Measurements from ENCODE around the gene QTRT2. TPM values are rescaled to one million over a fixed set of nuclear protein-coding genes. Genes with fewer than 3 reads are reported as not detected.
A peak's percentile ranks its signal among the peaks of the same experiment; 100 is the strongest.

QTRT2 gene
- polyA plus RNA-seq, 1 donor from 2014 or later = 25.4 TPM

- Mint-ChIP-seq H3K36me3 (peaks cover 2% of the 10 kb centered on the region), H3K4me3 (peak overlapping the region; percentile 88 to 99 (median 98)), H3K27me3 (peaks cover 3% of the 10 kb centered on the region), H3K9me3 (no peaks in the 10 kb centered on the region), H3K4me1 (peaks cover 26 to 46% (median 45%) of the 10 kb centered on the region in 3 donors), H3K27ac (peak overlapping the region; percentile 88 to 100 (median 98))
Observed at GRCh38 chr3:114057011-114057347, 442 bp downstream of the QTRT2 start.

GRCh38 chr3:114058646-114059045 is 2.1 kb downstream of the QTRT2 start:
- Mint-ChIP-seq H3K9me3 (no peaks in the 10 kb centered on the region), H3K4me1 (peaks cover 31 to 54% (median 52%) of the 10 kb centered on the region in 3 donors), H3K4me3 (peak overlapping the region in 3 of 4 donors; percentile 75 to 88 (median 82)), H3K27me3 (peaks cover 3% of the 10 kb centered on the region), H3K36me3 (peaks cover 1% of the 10 kb centered on the region), H3K27ac (peak overlapping the region in 1 of 3 donors; percentile 19)

- Mint-ChIP-seq H3K4me1 (peaks cover 33 to 51% (median 45%) of the 10 kb centered on the region in 3 donors), H3K4me3 (peak overlapping the region in 1 of 4 donors; percentile 54), H3K27ac (peak overlapping the region in 1 of 3 donors; percentile 13), H3K36me3 (peaks cover 3% of the 10 kb centered on the region), H3K9me3 (no peaks in the 10 kb centered on the region), H3K27me3 (peaks cover 3% of the 10 kb centered on the region)
Observed at GRCh38 chr3:114060906-114061655, 4.5 kb downstream of the QTRT2 start.

- peaks cover 0 to 3% (median 0%) of the 10 kb centered on the region in 3 donors for H3K9me3 Mint-ChIP-seq
- no peak overlapping the region for H3K4me3 Mint-ChIP-seq
- H3K36me3 Mint-ChIP-seq = peaks cover 16% of the 10 kb centered on the region
- H3K4me1 Mint-ChIP-seq = peaks cover 7 to 16% (median 9%) of the 10 kb centered on the region in 3 donors
- H3K27me3 Mint-ChIP-seq = no peaks in the 10 kb centered on the region
- H3K27ac Mint-ChIP-seq = no peak overlapping the region
Observed at GRCh38 chr3:114067804-114068203, 11.3 kb downstream of the QTRT2 start.

- H3K27ac Mint-ChIP-seq = no peak overlapping the region
- H3K27me3 Mint-ChIP-seq = no peaks in the 10 kb centered on the region
- peaks cover 16% of the 10 kb centered on the region for H3K36me3 Mint-ChIP-seq
- H3K4me1 Mint-ChIP-seq = peaks cover 5 to 13% (median 7%) of the 10 kb centered on the region in 3 donors
- peaks cover 0 to 3% (median 0%) of the 10 kb centered on the region in 3 donors for H3K9me3 Mint-ChIP-seq
- H3K4me3 Mint-ChIP-seq = no peak overlapping the region
Observed at GRCh38 chr3:114068336-114068735, 11.8 kb downstream of the QTRT2 start.

GRCh38 chr3:114071786-114072185 is 15.2 kb downstream of the QTRT2 start:
- H3K27ac Mint-ChIP-seq = peak overlapping the region in 1 of 3 donors; percentile 45
- H3K36me3 Mint-ChIP-seq = peaks cover 17% of the 10 kb centered on the region
- H3K4me3 Mint-ChIP-seq = no peak overlapping the region
- H3K9me3 Mint-ChIP-seq = peaks cover 0 to 3% (median 0%) of the 10 kb centered on the region in 3 donors
- no peaks in the 10 kb centered on the region for H3K27me3 Mint-ChIP-seq
- H3K4me1 Mint-ChIP-seq = peaks cover 3 to 5% (median 3%) of the 10 kb centered on the region in 3 donors

GRCh38 chr3:114076711-114077110 is 20.2 kb downstream of the QTRT2 start:
- H3K4me3 Mint-ChIP-seq = no peak overlapping the region
- H3K27me3 Mint-ChIP-seq = no peaks in the 10 kb centered on the region
- no peak overlapping the region for H3K27ac Mint-ChIP-seq
- peaks cover under 1 to 3% (median 3%) of the 10 kb centered on the region in 3 donors for H3K4me1 Mint-ChIP-seq
- H3K36me3 Mint-ChIP-seq = peaks cover 5% of the 10 kb centered on the region
- no peaks in the 10 kb centered on the region for H3K9me3 Mint-ChIP-seq

GRCh38 chr3:114078126-114078525 is 21.6 kb downstream of the QTRT2 start:
- no peaks in the 10 kb centered on the region for H3K27me3 Mint-ChIP-seq
- peaks cover 0 to 1% (median 0%) of the 10 kb centered on the region in 3 donors for H3K4me1 Mint-ChIP-seq
- H3K27ac Mint-ChIP-seq = no peak overlapping the region
- H3K4me3 Mint-ChIP-seq = no peak overlapping the region
- H3K36me3 Mint-ChIP-seq = peaks cover 6% of the 10 kb centered on the region
- no peaks in the 10 kb centered on the region for H3K9me3 Mint-ChIP-seq

- H3K27me3 Mint-ChIP-seq = no peaks in the 10 kb centered on the region
- H3K36me3 Mint-ChIP-seq = peaks cover 13% of the 10 kb centered on the region
- H3K9me3 Mint-ChIP-seq = no peaks in the 10 kb centered on the region
- H3K27ac Mint-ChIP-seq = no peak overlapping the region
- no peak overlapping the region for H3K4me3 Mint-ChIP-seq
- no peaks in the 10 kb centered on the region for H3K4me1 Mint-ChIP-seq
Observed at GRCh38 chr3:114079761-114080160, 23.2 kb downstream of the QTRT2 start.

GRCh38 chr3:114080201-114080600 is 23.7 kb downstream of the QTRT2 start:
- H3K4me3 Mint-ChIP-seq = no peak overlapping the region
- no peaks in the 10 kb centered on the region for H3K4me1 Mint-ChIP-seq
- no peaks in the 10 kb centered on the region for H3K9me3 Mint-ChIP-seq
- H3K27ac Mint-ChIP-seq = no peak overlapping the region
- peaks cover 13% of the 10 kb centered on the region for H3K36me3 Mint-ChIP-seq
- H3K27me3 Mint-ChIP-seq = no peaks in the 10 kb centered on the region

GRCh38 chr3:114081037-114081436 is 24.5 kb downstream of the QTRT2 start:
- H3K4me1 Mint-ChIP-seq = no peaks in the 10 kb centered on the region
- peaks cover 18% of the 10 kb centered on the region for H3K36me3 Mint-ChIP-seq
- H3K27me3 Mint-ChIP-seq = no peaks in the 10 kb centered on the region
- H3K4me3 Mint-ChIP-seq = no peak overlapping the region
- no peak overlapping the region for H3K27ac Mint-ChIP-seq
- H3K9me3 Mint-ChIP-seq = no peaks in the 10 kb centered on the region

- Mint-ChIP-seq H3K4me1 (no peaks in the 10 kb centered on the region), H3K4me3 (no peak overlapping the region), H3K27ac (peak overlapping the region in 1 of 3 donors; percentile 56)
Observed at GRCh38 chr3:114083112-114083511, 26.6 kb downstream of the QTRT2 start.

GRCh38 chr3:114086356-114086755 is 29.8 kb downstream of the QTRT2 start:
- Mint-ChIP-seq H3K9me3 (peaks cover 0 to 2% (median 0%) of the 10 kb centered on the region in 3 donors), H3K4me3 (no peak overlapping the region), H3K4me1 (no peaks in the 10 kb centered on the region), H3K27me3 (no peaks in the 10 kb centered on the region), H3K27ac (no peak overlapping the region), H3K36me3 (peaks cover 22% of the 10 kb centered on the region)

More at GRCh38 chr3:114083112-114083511, 26.6 kb downstream of the QTRT2 start:
- Mint-ChIP-seq H3K36me3 (peaks cover 22% of the 10 kb centered on the region), H3K27me3 (no peaks in the 10 kb centered on the region), H3K9me3 (no peaks in the 10 kb centered on the region)

GRCh38 chr3:114089675-114090074 is 33.1 kb downstream of the QTRT2 start:
- H3K4me3 Mint-ChIP-seq = no peak overlapping the region
- no peak overlapping the region for H3K27ac Mint-ChIP-seq
- peaks cover 13% of the 10 kb centered on the region for H3K36me3 Mint-ChIP-seq
- H3K4me1 Mint-ChIP-seq = peaks cover 1 to 4% (median 3%) of the 10 kb centered on the region in 3 donors
- H3K9me3 Mint-ChIP-seq = peaks cover 0 to 2% (median 0%) of the 10 kb centered on the region in 3 donors
- H3K27me3 Mint-ChIP-seq = no peaks in the 10 kb centered on the region

GRCh38 chr3:114092151-114093015 is 35.8 kb downstream of the QTRT2 start:
- peaks cover 1 to 4% (median 3%) of the 10 kb centered on the region in 3 donors for H3K4me1 Mint-ChIP-seq
- no peaks in the 10 kb centered on the region for H3K27me3 Mint-ChIP-seq
- H3K4me3 Mint-ChIP-seq = no peak overlapping the region
- peaks cover 0 to 2% (median 0%) of the 10 kb centered on the region in 3 donors for H3K9me3 Mint-ChIP-seq
- peaks cover 2% of the 10 kb centered on the region for H3K36me3 Mint-ChIP-seq
- H3K27ac Mint-ChIP-seq = peak overlapping the region in 1 of 3 donors; percentile 48
